ENCODE data around the gene B4GALNT1. TPM values are rescaled to one million over a fixed set of nuclear protein-coding genes. Genes with fewer than 3 reads are reported as not detected.

The B4GALNT1 gene
- total RNA-seq, result 0.16 and 0.18 TPM in 2 replicates

GRCh38 chr12:57632958-57633840 is at the start of gene B4GALNT1:
B4GALNT1 (minus strand) TSS chr12:57633201; CDS start chr12:57632132, 1,069 bp downstream.

GRCh38 chr12:57611108-57611826 is 21.7 kb downstream of the B4GALNT1 start, which contains the start of gene ARHGEF25:
ARHGEF25 (plus strand) TSS chr12:57611435; CDS start chr12:57611895, 460 bp downstream.

GRCh38 chr12:57604454-57604991 is 28.5 kb downstream of the B4GALNT1 start, which contains the start of gene DTX3:
DTX3 (plus strand) TSS chr12:57604824; CDS start chr12:57606518, 1,694 bp downstream.

GRCh38 chr12:57590864-57591781 is 41.9 kb downstream of the B4GALNT1 start, which contains the start of gene PIP4K2C:
PIP4K2C (plus strand) TSS chr12:57591192; CDS start chr12:57591290, 98 bp downstream.

Other genes starting within 250 kb of the B4GALNT1 start
- gene R3HDM2, start 202.2 kb downstream of the B4GALNT1 start, total RNA-seq, result 15.2 and 18.1 TPM in 2 replicates
- gene INHBC, start 198.4 kb downstream of the B4GALNT1 start, total RNA-seq, result not detected in 2 replicates
- gene INHBE, start 177.9 kb downstream of the B4GALNT1 start, total RNA-seq, result 0.36 and 1.1 TPM in 2 replicates
- gene GLI1, start 173.4 kb downstream of the B4GALNT1 start, total RNA-seq, result not detected in 2 replicates
- gene ARHGAP9, start 153.3 kb downstream of the B4GALNT1 start, total RNA-seq, result under 0.01 and 2.9 TPM in 2 replicates
- 82.6 and 93.7 TPM in 2 replicates for gene MARS1, start 145.1 kb downstream of the B4GALNT1 start, total RNA-seq
- gene DDIT3, start 112.7 kb downstream of the B4GALNT1 start, total RNA-seq, result 43.5 and 52.7 TPM in 2 replicates
- gene MBD6, start 110.4 kb downstream of the B4GALNT1 start, total RNA-seq, result 9.9 and 15.0 TPM in 2 replicates
- 126 and 150 TPM in 2 replicates for gene DCTN2, start 86.0 kb downstream of the B4GALNT1 start, total RNA-seq
- not detected in 2 replicates for gene KIF5A, start 83.2 kb downstream of the B4GALNT1 start, total RNA-seq
- 11.0 and 19.4 TPM in 2 replicates for gene PIP4K2C, start 42.0 kb downstream of the B4GALNT1 start, total RNA-seq
- 4.7 and 5.3 TPM in 2 replicates for gene DTX3, start 28.4 kb downstream of the B4GALNT1 start, total RNA-seq
- gene ARHGEF25, start 21.8 kb downstream of the B4GALNT1 start, total RNA-seq, result 10.5 and 11.0 TPM in 2 replicates
- 310 and 312 TPM in 2 replicates for gene OS9, start 60.9 kb upstream of the B4GALNT1 start, total RNA-seq
- 0.18 and 0.32 TPM in 2 replicates for gene AGAP2, start 105.5 kb upstream of the B4GALNT1 start, total RNA-seq
- gene TSPAN31, start 111.8 kb upstream of the B4GALNT1 start, total RNA-seq, result 70.0 and 70.2 TPM in 2 replicates
- gene CDK4, start 119.1 kb upstream of the B4GALNT1 start, total RNA-seq, result 155 and 176 TPM in 2 replicates
- gene MARCHF9, start 121.9 kb upstream of the B4GALNT1 start, total RNA-seq, result 2.9 and 3.2 TPM in 2 replicates
- gene CYP27B1, start 133.9 kb upstream of the B4GALNT1 start, total RNA-seq, result 11.4 TPM in 1 of 2 replicates, not detected in the other
- 11.8 and 16.6 TPM in 2 replicates for gene METTL1, start 138.9 kb upstream of the B4GALNT1 start, total RNA-seq
- gene EEF1AKMT3, start 139.4 kb upstream of the B4GALNT1 start, total RNA-seq, result 8.7 and 14.6 TPM in 2 replicates
- 15.5 and 25.4 TPM in 2 replicates for gene TSFM, start 149.6 kb upstream of the B4GALNT1 start, total RNA-seq
- 2.2 and 2.8 TPM in 2 replicates for gene AVIL, start 185.5 kb upstream of the B4GALNT1 start, total RNA-seq
- 103 and 138 TPM in 2 replicates for gene CTDSP2, start 213.5 kb upstream of the B4GALNT1 start, total RNA-seq